ENCODE results near the gene TSTD1. TPM values are rescaled to one million over a fixed set of nuclear protein-coding genes. Genes with fewer than 3 reads are reported as not detected.

TSTD1 gene
- total RNA-seq, 6 experiments from 2014 or later: not detected

DNA sequence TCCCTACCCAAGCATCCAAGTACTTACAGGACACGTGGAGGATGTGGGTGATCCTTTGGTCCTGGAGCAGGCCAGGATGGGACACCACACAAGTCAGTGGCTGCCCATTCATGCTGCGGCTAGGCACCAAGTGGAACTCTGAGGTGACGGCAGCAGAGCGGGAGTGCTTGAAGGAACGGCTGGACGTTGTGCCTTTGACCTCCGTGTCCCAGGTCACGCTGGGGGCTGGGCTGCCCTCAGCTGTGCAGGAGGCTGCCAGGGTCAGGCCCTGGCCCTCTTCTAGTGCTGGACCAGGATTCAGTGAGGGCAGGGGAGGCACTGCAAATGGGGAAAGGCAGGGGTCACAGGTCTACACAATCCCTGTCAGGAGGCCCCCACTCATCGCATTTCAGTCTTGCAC is 38.7 kb upstream of the TSTD1 start:
- no peak overlapping the region for H3K4me3 Mint-ChIP-seq
- no peak overlapping the region for H3K27ac Mint-ChIP-seq
- DNase-seq: no peak
- H3K4me1 Mint-ChIP-seq (ENCODE audit: low read depth): peaks cover 27% of the 10 kb centered on the region
- no peaks in the 10 kb centered on the region for H3K36me3 Mint-ChIP-seq (ENCODE audit: low read depth)
- no peaks in the 10 kb centered on the region for H3K9me3 Mint-ChIP-seq
- TF ChIP-seq, protein P1, sequence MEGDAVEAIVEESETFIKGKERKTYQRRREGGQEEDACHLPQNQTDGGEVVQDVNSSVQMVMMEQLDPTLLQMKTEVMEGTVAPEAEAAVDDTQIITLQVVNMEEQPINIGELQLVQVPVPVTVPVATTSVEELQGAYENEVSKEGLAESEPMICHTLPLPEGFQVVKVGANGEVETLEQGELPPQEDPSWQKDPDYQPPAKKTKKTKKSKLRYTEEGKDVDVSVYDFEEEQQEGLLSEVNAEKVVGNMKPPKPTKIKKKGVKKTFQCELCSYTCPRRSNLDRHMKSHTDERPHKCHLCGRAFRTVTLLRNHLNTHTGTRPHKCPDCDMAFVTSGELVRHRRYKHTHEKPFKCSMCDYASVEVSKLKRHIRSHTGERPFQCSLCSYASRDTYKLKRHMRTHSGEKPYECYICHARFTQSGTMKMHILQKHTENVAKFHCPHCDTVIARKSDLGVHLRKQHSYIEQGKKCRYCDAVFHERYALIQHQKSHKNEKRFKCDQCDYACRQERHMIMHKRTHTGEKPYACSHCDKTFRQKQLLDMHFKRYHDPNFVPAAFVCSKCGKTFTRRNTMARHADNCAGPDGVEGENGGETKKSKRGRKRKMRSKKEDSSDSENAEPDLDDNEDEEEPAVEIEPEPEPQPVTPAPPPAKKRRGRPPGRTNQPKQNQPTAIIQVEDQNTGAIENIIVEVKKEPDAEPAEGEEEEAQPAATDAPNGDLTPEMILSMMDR (IDR thresholded peaks at IDR 0.05): no peak
- H3K27me3 Mint-ChIP-seq (ENCODE audit: insufficient read depth): no peaks in the 10 kb centered on the region; the same call in 1 of the 2 replicates

DNA sequence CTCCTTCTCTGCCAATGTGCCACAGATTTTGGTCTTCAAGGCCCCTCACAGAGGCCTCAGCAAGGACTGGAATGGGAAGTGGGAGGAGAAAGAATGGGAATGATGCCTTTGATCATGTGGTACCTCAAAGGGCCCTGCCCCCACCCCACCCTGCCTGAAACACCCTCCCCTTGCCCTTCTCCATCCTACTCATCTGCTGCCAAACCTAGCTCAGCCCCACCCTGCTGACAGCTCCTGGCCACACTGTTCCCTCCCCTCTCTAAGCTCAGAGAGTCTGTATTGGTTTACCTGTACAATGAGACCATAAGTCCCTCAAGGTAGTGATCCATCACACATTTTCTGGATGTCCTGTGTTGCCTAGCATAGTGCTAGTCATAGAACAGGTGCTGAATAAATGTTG is 37.6 kb upstream of the TSTD1 start:
- Mint-ChIP-seq H3K4me1 (ENCODE audit: low read depth) (peaks cover 16% of the 10 kb centered on the region), H3K4me3 (no peak overlapping the region), H3K36me3 (ENCODE audit: low read depth) (no peaks in the 10 kb centered on the region), H3K27me3 (ENCODE audit: insufficient read depth) (no peaks in the 10 kb centered on the region; the same call in 1 of the 2 replicates), H3K27ac (no peak overlapping the region), H3K9me3 (no peaks in the 10 kb centered on the region)
- TF ChIP-seq, protein P1 (IDR thresholded peaks at IDR 0.05): no peak
- DNase-seq: no peak

DNA sequence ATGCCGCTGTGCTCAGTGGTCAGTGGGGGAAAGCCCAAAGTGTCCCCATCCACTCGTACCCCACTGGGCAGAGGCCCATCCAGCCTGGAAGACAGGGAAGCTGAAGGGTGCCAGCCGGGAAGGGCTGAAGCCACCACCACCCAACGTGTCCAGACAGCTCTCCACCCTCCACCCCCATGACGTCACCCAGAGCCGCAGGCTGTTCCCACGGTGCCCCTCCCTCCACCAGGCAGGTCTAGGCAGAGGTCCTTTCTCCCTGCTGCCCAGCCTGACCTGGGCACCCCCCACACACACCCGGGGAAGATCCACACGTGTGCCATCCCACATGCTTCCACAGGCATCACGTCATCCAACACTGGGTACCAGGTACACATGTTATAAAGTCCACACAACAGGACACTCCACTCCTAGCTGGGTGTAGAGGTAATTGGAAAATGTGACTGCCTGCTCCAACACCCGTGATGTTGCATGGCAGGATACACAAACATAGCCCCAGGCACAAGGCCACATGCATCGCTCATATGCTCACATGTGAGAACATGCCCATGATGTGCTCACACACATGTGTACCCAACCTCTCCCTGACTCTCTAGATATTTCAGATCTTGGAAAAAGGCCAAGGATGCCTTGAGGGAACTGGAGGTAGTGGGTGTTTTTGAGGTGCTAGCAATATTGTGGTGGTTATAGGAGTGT is 36.1 kb upstream of the TSTD1 start:
- Mint-ChIP-seq H3K4me3 (no peak overlapping the region), H3K36me3 (ENCODE audit: low read depth) (no peaks in the 10 kb centered on the region), H3K27ac (no peak overlapping the region), H3K9me3 (no peaks in the 10 kb centered on the region), H3K4me1 (ENCODE audit: low read depth) (peaks cover under 1% of the 10 kb centered on the region), H3K27me3 (ENCODE audit: insufficient read depth) (peaks cover 2% of the 10 kb centered on the region)
- TF ChIP-seq, protein P1 (IDR thresholded peaks at IDR 0.05): no peak
- no peak for DNase-seq

DNA sequence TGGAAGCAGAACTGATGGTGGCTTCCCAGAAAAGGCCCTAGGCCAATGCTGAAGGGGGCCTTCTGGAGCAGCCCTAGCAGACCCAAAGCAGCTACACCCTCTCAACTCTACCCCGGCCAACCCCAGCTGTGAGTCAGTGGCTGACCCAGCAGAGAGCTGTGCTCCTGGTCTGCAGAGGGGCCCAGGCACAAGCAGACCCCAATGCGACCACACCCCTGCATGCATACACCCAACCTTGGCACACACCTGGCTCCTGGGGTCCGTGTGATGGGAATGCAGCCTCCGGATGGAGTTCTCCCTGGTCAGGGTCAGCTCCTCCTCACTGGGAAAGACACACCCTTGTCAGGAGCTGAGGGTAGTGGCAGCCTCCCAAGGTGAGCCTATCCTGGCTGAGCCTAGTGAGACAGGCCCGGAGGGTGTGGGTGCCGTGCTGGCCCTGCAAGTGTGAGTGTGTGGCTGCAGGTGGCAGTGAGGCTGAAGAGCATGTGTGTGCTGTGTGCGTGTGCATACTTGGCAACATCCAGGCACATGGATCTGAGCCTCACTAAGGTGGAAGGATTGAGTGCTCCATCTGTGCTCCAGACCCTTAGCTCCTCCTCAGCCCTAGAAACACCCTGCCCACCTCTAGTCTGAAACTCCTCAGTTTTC is 34.8 kb upstream of the TSTD1 start:
- Mint-ChIP-seq H3K27me3 (ENCODE audit: insufficient read depth) (peaks cover 2% of the 10 kb centered on the region), H3K4me3 (no peak overlapping the region), H3K36me3 (ENCODE audit: low read depth) (no peaks in the 10 kb centered on the region), H3K4me1 (ENCODE audit: low read depth) (no peaks in the 10 kb centered on the region), H3K27ac (no peak overlapping the region), H3K9me3 (no peaks in the 10 kb centered on the region)
- DNase-seq: no peak
- TF ChIP-seq, protein P1 (IDR thresholded peaks at IDR 0.05): no peak

DNA sequence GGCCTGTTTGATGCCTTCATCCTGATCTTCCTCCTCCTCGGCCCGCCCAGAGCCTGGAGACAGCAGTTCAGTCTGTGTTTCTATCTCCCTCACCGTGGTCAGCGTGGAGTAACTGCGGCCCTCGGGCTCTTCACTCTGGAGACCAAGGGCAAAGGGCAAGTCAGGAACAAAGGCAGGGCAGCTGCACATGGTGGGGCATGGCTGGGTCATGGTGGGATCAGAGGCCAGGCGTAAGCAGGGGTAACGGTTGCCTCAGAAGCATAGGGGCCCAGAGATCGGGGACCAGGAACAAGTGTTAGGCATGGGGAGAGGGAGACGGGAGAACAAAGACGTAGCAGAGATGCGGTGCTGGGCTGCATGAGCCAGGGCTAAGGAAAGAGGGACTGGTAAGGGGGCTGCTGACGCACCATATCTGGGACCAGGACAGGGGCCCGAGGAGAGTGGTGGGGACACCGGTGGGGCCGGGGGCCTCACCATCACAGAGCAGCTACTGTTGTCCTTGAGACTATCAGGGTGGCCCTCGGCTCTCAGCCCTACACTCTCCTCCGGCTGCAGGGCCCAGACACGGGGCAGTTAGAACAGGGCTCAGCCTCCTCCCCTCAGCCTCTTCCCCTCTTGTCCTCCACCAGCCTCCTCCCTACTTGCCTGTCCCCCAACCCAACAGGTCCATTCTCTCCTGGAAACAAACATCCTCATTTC is 34.1 kb upstream of the TSTD1 start:
- TF ChIP-seq, protein P1 (IDR thresholded peaks at IDR 0.05): no peak
- Mint-ChIP-seq H3K36me3 (ENCODE audit: low read depth) (no peaks in the 10 kb centered on the region), H3K9me3 (no peaks in the 10 kb centered on the region), H3K4me3 (no peak overlapping the region), H3K27me3 (ENCODE audit: insufficient read depth) (peaks cover 2% of the 10 kb centered on the region), H3K4me1 (ENCODE audit: low read depth) (peaks cover 5% of the 10 kb centered on the region; the same call in 1 of the 2 replicates), H3K27ac (no peak overlapping the region)
- no peak for DNase-seq

Data from HFFc6 (cell line).